Fibroblast of villous mesenchyme (primary cell): ENCODE results near the gene LOXL1. TPM values are rescaled to one million over a fixed set of nuclear protein-coding genes. Genes with fewer than 3 reads are reported as not detected.
"Not testable (repeated sequence)": the region's sequence is repeated elsewhere in the genome, so short reads cannot be mapped to it uniquely, and the experiment has no call there.

ENCODE experiments used
- DNase-seq: peaks from one replicate; pipeline ENCODE4 v3.0.0-alpha.2; 2010; ENCODE audit warnings: low read depth
- H3K4me3 ChIP-seq: 2 replicates; pipeline ENCODE4 v1.5.1; 2011; ENCODE audit warnings: low read depth, mild to moderate bottlenecking, low read length
- total RNA-seq: library from RNA; depleted of rRNA; stranded (reverse); fragments of >200 nt; gene quantifications from 2 replicates; pipeline ENCODE4 v1.2.3, GENCODE V29; 2012
- TF ChIP-seq, protein P1 (sequence below): IDR thresholded peaks from 2 replicates; pipeline ENCODE4 v1.5.1; 2012; ENCODE audit warnings: low read depth, mild to moderate bottlenecking, low read length; ENCODE audit not compliant: insufficient read depth

Gene LOXL1
- total RNA-seq, 1 donor = 73.8 TPM

GRCh38 chr15:73968461-73968860, 42.2 kb downstream of the LOXL1 start:
- H3K4me3 ChIP-seq = no peak overlapping the region
- TF ChIP-seq, protein P1, sequence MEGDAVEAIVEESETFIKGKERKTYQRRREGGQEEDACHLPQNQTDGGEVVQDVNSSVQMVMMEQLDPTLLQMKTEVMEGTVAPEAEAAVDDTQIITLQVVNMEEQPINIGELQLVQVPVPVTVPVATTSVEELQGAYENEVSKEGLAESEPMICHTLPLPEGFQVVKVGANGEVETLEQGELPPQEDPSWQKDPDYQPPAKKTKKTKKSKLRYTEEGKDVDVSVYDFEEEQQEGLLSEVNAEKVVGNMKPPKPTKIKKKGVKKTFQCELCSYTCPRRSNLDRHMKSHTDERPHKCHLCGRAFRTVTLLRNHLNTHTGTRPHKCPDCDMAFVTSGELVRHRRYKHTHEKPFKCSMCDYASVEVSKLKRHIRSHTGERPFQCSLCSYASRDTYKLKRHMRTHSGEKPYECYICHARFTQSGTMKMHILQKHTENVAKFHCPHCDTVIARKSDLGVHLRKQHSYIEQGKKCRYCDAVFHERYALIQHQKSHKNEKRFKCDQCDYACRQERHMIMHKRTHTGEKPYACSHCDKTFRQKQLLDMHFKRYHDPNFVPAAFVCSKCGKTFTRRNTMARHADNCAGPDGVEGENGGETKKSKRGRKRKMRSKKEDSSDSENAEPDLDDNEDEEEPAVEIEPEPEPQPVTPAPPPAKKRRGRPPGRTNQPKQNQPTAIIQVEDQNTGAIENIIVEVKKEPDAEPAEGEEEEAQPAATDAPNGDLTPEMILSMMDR = no peak
- DNase-seq = no peak

- no peak overlapping the region for H3K4me3 ChIP-seq
- no peak for DNase-seq
- TF ChIP-seq, protein P1 = no peak
These were observed 43.0 kb downstream of the LOXL1 start for GRCh38 chr15:73969151-73969759.

GRCh38 chr15:73972984-73973682, 46.9 kb downstream of the LOXL1 start:
- DNase-seq = peak; percentile 83
- TF ChIP-seq, protein P1 = peak; percentile 96
- peak overlapping the region; percentile 10 for H3K4me3 ChIP-seq

- DNase-seq, H3K4me3 ChIP-seq: not testable (repeated sequence)
These were observed 47.5 kb downstream of the LOXL1 start for GRCh38 chr15:73973683-73974200.

DNA sequence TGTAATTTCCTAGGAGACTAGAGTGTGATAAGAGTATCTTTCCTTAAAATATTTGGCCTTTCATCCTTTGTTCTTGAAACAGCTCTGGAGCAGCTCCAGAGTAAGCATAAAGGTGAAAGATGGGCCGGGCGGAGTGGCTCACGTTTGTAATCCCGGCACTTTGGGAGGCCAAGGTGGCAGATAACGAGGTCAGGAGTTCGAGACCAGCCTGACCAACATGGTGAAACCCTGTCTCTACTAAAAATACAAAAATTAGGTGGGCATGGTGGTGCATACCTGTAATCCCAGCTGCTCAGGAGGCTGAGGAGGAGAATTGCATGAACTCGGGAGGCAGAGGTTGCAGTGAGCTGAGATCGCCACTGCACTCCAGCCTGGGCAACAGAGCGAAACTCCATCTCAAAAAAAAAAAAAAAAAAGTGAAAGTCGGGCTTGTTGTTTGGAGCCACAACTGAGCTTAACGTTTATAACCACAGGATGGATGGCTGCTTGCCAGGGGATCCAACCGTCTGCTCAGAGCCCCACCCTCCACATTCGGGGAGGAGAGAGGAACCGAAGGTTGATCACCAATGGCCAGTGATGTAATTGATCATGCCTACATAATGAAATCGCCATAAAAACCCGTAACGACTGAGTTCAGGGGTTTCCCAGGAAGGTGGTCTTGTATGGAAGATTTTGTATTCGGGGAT, 49.3 kb downstream of the LOXL1 start:
- DNase-seq = peak; percentile 55

GRCh38 chr15:73978896-73979295, 52.6 kb downstream of the LOXL1 start:
- TF ChIP-seq, protein P1 = no peak
- no peak for DNase-seq
- H3K4me3 ChIP-seq = no peak overlapping the region

More for the DNA sequence above, 49.3 kb downstream of the LOXL1 start:
- not testable (repeated sequence) for H3K4me3 ChIP-seq

- no peak overlapping the region for H3K4me3 ChIP-seq
- TF ChIP-seq, protein P1 = no peak
- DNase-seq = peak; percentile 53
These were observed 53.4 kb downstream of the LOXL1 start for GRCh38 chr15:73979636-73980035.
